WTC11 (cell line): Measurements from ENCODE around the gene DNA2. TPM values are rescaled to one million over a fixed set of nuclear protein-coding genes. Genes with fewer than 3 reads are reported as not detected.

Experiments
- ATAC-seq: fragments of 200-7000 bp; cut with Tn5 transposase; 2 replicates; pipeline ENCODE4 v1.10.0; 2021; ENCODE audit warnings: mild to moderate bottlenecking, moderate library complexity
- CTCF ChIA-PET: fragments of 300-600 bp; sonication (Branson Sonifier 250); formaldehyde crosslinking; loops from one replicate; lab custom pipeline; 2021; ENCODE audit warnings: antibody characterized with exemption; lab: Charles Lee
- POLR2A ChIA-PET: fragments of 350-600 bp; sonication (Branson Sonifier 250); formaldehyde crosslinking; loops from one replicate; lab custom pipeline; 2021; ENCODE audit warnings: antibody characterized with exemption; lab: Charles Lee
- DNase-seq: peaks from one replicate; pipeline ENCODE4 v3.0.0; 2021; ENCODE audit warnings: low spot score
- H3K27ac Mint-ChIP-seq: 2 replicates; pipeline ENCODE4 v1.8.0; 2021; ENCODE audit warnings: mixed read lengths
- H3K27me3 Mint-ChIP-seq: 2 replicates; pipeline ENCODE4 v1.8.0; 2021; ENCODE audit warnings: low read depth, mild to moderate bottlenecking, moderate library complexity, mixed read lengths
- H3K36me3 Mint-ChIP-seq: 2 replicates; pipeline ENCODE4 v1.8.0; 2021; ENCODE audit warnings: mixed read lengths
- H3K4me1 Mint-ChIP-seq: 2 replicates; pipeline ENCODE4 v1.8.0; 2022; ENCODE audit warnings: mixed read lengths
- H3K4me3 Mint-ChIP-seq: 2 replicates; pipeline ENCODE4 v1.8.0; 2021; ENCODE audit warnings: mild to moderate bottlenecking, moderate library complexity, mixed read lengths
- H3K9me3 Mint-ChIP-seq: 2 replicates; pipeline ENCODE4 v1.8.0; 2021; ENCODE audit warnings: mixed read lengths
- AFF4 ChIP-seq: sonication (generic); formaldehyde crosslinking; IDR thresholded peaks from 2 replicates; pipeline ENCODE4 v1.8.1; 2023; ENCODE audit warnings: mild to moderate bottlenecking, missing genetic modification reagents, borderline replicate concordance
- CBFB ChIP-seq: sonication (generic); formaldehyde crosslinking; IDR thresholded peaks from 2 replicates; pipeline ENCODE4 v1.8.1; 2022; ENCODE audit warnings: mild to moderate bottlenecking, low read depth, missing genetic modification reagents
- CREM ChIP-seq: sonication (generic); formaldehyde crosslinking; IDR thresholded peaks from 2 replicates; pipeline ENCODE4 v1.8.1; 2022; ENCODE audit warnings: mild to moderate bottlenecking, missing genetic modification reagents, moderate library complexity
- ELF4 ChIP-seq: sonication (generic); formaldehyde crosslinking; IDR thresholded peaks from 2 replicates; pipeline ENCODE4 v1.8.1; 2022; ENCODE audit warnings: low read depth, mild to moderate bottlenecking, moderate library complexity, missing genetic modification reagents
- GABPB1 ChIP-seq: sonication (generic); formaldehyde crosslinking; IDR thresholded peaks from 2 replicates; pipeline ENCODE4 v1.8.1; 2023; ENCODE audit warnings: mild to moderate bottlenecking, missing genetic modification reagents
- HMGXB4 ChIP-seq: sonication (generic); formaldehyde crosslinking; IDR thresholded peaks from 2 replicates; pipeline ENCODE4 v1.8.1; 2023; ENCODE audit warnings: mild to moderate bottlenecking, moderate library complexity, missing genetic modification reagents
- IRF2 ChIP-seq: sonication (generic); formaldehyde crosslinking; IDR thresholded peaks from 2 replicates; pipeline ENCODE4 v1.8.0; 2022; ENCODE audit warnings: low read depth, missing genetic modification reagents, borderline replicate concordance
- JUN ChIP-seq: sonication (generic); formaldehyde crosslinking; IDR thresholded peaks from 2 replicates; pipeline ENCODE4 v1.8.0; 2023; ENCODE audit warnings: mild to moderate bottlenecking, missing genetic modification reagents
- KAT7 ChIP-seq: sonication (generic); formaldehyde crosslinking; IDR thresholded peaks from 2 replicates; pipeline ENCODE4 v1.8.1; 2023; ENCODE audit warnings: missing genetic modification reagents, mild to moderate bottlenecking, borderline replicate concordance
- MLX ChIP-seq: sonication (generic); formaldehyde crosslinking; IDR thresholded peaks from 2 replicates; pipeline ENCODE4 v1.8.1; 2023; ENCODE audit warnings: mild to moderate bottlenecking, missing genetic modification reagents, moderate library complexity
- NFE2L1 ChIP-seq: sonication (generic); formaldehyde crosslinking; IDR thresholded peaks from 2 replicates; pipeline ENCODE4 v1.8.1; 2023; ENCODE audit warnings: missing genetic modification reagents
- PRDM15 ChIP-seq: sonication (generic); formaldehyde crosslinking; IDR thresholded peaks from 2 replicates; pipeline ENCODE4 v1.8.0; 2022; ENCODE audit warnings: missing genetic modification reagents
- PRRX2 ChIP-seq: fragments of 250-450 bp; sonication (Bioruptor Pico); IDR thresholded peaks from 2 replicates; pipeline ENCODE4 v1.8.0; 2021; ENCODE audit warnings: mild to moderate bottlenecking
- SMAD4 ChIP-seq: sonication (generic); formaldehyde crosslinking; IDR thresholded peaks from 2 replicates; pipeline ENCODE4 v1.8.0; 2022; ENCODE audit warnings: mild to moderate bottlenecking, missing genetic modification reagents
- TEAD1 ChIP-seq: sonication (generic); formaldehyde crosslinking; IDR thresholded peaks from 2 replicates; pipeline ENCODE4 v1.8.0; 2022; ENCODE audit warnings: mild to moderate bottlenecking, missing genetic modification reagents
- ZNF281 ChIP-seq: sonication (generic); formaldehyde crosslinking; IDR thresholded peaks from 2 replicates; pipeline ENCODE4 v1.8.0; 2023; ENCODE audit warnings: mild to moderate bottlenecking, missing genetic modification reagents
- ZNF317 ChIP-seq: sonication (generic); formaldehyde crosslinking; IDR thresholded peaks from 2 replicates; pipeline ENCODE4 v1.8.1; 2023; ENCODE audit warnings: low read depth, mild to moderate bottlenecking, moderate library complexity, missing genetic modification reagents, borderline replicate concordance
- ZNF671 ChIP-seq: fragments of 250-450 bp; sonication (Bioruptor Pico); IDR thresholded peaks from 2 replicates; pipeline ENCODE4 v1.8.0; 2021; ENCODE audit warnings: mild to moderate bottlenecking
- total RNA-seq: library from RNA; stranded (reverse); gene quantifications from 3 replicates; pipeline ENCODE4 v1.2.3, GENCODE V29; 2021
- TF ChIP-seq, protein P1 (sequence below): fragments of 250-450 bp; sonication (Bioruptor Pico); IDR thresholded peaks from 2 replicates; pipeline ENCODE4 v1.9.0; 2021; ENCODE audit warnings: mild to moderate bottlenecking
- TF ChIP-seq, protein P2 (sequence below): sonication (generic); formaldehyde crosslinking; conservative IDR thresholded peaks from 2 replicates; pipeline ENCODE4 v1.8.1; 2023; ENCODE audit warnings: mild to moderate bottlenecking, low read depth, missing genetic modification reagents, moderate library complexity

The DNA2 gene
- total RNA-seq, 1 experiment from 2014 or later = 46.3 TPM

DNA sequence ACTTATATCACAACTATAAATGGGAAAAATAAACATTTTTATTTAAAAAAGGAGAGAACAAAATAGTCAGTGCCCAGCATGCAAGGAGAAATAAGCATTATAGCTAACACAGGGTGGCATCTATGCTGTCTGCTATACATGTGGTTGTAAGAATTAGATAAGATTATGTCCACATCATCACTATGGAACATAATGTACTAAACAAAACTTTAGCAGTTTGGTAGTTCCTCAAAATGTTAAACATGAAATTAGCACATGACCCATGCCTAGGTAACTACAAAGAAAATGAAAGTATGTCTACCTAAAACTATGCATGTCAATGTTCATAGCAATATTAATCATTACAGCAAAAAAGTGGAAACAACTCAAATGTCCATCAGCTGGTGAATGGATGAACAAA is 36.0 kb downstream of the DNA2 start:
- no peak overlapping the region for H3K27ac Mint-ChIP-seq
- no peak for DNase-seq
- H3K9me3 Mint-ChIP-seq = no peaks in the 10 kb centered on the region
- ATAC-seq = no peak
- peaks cover 53% of the 10 kb centered on the region for H3K36me3 Mint-ChIP-seq
- ChIA-PET POLR2A (no interaction called here), CTCF (no interaction called here)
- no peak overlapping the region for H3K4me3 Mint-ChIP-seq
- H3K27me3 Mint-ChIP-seq = no peaks in the 10 kb centered on the region
- H3K4me1 Mint-ChIP-seq = no peaks in the 10 kb centered on the region
- TF ChIP-seq GABPB1 (CRISPR knock-in tag) = no peak
- TF ChIP-seq JUN (CRISPR knock-in tag) = no peak
- no peak for TF ChIP-seq CREM (CRISPR knock-in tag)
- no peak for TF ChIP-seq ZNF671 (CRISPR knock-in tag)
- TF ChIP-seq TEAD1 = no peak

- CTCF ChIA-PET = no interaction called here
- Mint-ChIP-seq H3K9me3 (no peaks in the 10 kb centered on the region), H3K27me3 (no peaks in the 10 kb centered on the region), H3K27ac (peak overlapping the region; percentile 80; the same call in 1 of the 2 replicates)
- POLR2A ChIA-PET = no interaction called here
- no peak for DNase-seq
- TF ChIP-seq ZNF671 (CRISPR knock-in tag) (no peak), SMAD4 (no peak), ZNF281 (CRISPR knock-in tag) (no peak), ELF4 (no peak), PRDM15 (CRISPR knock-in tag) (no peak), PRRX2 (CRISPR knock-in tag) (no peak), HMGXB4 (CRISPR knock-in tag) (no peak), MLX (CRISPR knock-in tag) (no peak), KAT7 (CRISPR knock-in tag) (no peak), CBFB (CRISPR knock-in tag) (no peak), AFF4 (CRISPR knock-in tag) (no peak), ZNF317 (CRISPR knock-in tag) (no peak), IRF2 (CRISPR knock-in tag) (no peak), NFE2L1 (CRISPR knock-in tag) (no peak)
- TF ChIP-seq, protein P1, sequence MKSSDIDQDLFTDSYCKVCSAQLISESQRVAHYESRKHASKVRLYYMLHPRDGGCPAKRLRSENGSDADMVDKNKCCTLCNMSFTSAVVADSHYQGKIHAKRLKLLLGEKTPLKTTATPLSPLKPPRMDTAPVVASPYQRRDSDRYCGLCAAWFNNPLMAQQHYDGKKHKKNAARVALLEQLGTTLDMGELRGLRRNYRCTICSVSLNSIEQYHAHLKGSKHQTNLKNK = no peak
- TF ChIP-seq, protein P2, sequence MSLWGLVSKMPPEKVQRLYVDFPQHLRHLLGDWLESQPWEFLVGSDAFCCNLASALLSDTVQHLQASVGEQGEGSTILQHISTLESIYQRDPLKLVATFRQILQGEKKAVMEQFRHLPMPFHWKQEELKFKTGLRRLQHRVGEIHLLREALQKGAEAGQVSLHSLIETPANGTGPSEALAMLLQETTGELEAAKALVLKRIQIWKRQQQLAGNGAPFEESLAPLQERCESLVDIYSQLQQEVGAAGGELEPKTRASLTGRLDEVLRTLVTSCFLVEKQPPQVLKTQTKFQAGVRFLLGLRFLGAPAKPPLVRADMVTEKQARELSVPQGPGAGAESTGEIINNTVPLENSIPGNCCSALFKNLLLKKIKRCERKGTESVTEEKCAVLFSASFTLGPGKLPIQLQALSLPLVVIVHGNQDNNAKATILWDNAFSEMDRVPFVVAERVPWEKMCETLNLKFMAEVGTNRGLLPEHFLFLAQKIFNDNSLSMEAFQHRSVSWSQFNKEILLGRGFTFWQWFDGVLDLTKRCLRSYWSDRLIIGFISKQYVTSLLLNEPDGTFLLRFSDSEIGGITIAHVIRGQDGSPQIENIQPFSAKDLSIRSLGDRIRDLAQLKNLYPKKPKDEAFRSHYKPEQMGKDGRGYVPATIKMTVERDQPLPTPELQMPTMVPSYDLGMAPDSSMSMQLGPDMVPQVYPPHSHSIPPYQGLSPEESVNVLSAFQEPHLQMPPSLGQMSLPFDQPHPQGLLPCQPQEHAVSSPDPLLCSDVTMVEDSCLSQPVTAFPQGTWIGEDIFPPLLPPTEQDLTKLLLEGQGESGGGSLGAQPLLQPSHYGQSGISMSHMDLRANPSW (CRISPR knock-in tag) = no peak
- TF ChIP-seq, all 79 proteins: peak for 0
- ATAC-seq = no peak
- Mint-ChIP-seq H3K4me1 (no peaks in the 10 kb centered on the region), H3K36me3 (peaks cover 55% of the 10 kb centered on the region), H3K4me3 (no peak overlapping the region)
These were observed 37.1 kb downstream of the DNA2 start for GRCh38 chr10:68434657-68435056.
